Thymus (tissue), 11 donors: Measurements from ENCODE around the gene CCDC150. TPM values are rescaled to one million over a fixed set of nuclear protein-coding genes. Genes with fewer than 3 reads are reported as not detected.
A peak's percentile ranks its signal among the peaks of the same experiment; 100 is the strongest.

Source experiments
- DNase-seq, 9 donors: peaks; one replicate each; pipeline ENCODE4 v3.0.0-alpha.2; 2013; ENCODE audit warnings: low spot score in 9 of 9, low read depth in 6 of 9, missing footprints in 1 of 9
- H3K27ac ChIP-seq, 2 donors: one replicate each; pipeline ENCODE4 v1.5.1; 2013; ENCODE audit warnings: control low read depth in 1 of 2, low read depth in 1 of 2, low read length in 1 of 2, mild to moderate bottlenecking in 1 of 2, moderate library complexity in 1 of 2
- H3K27me3 ChIP-seq, 2 donors: one replicate each; pipeline ENCODE4 v1.5.1; 2013; ENCODE audit warnings: low read length in 1 of 2; ENCODE audit not compliant: control insufficient read depth in 2 of 2, insufficient read depth in 1 of 2
- H3K36me3 ChIP-seq, 2 donors: one replicate each; pipeline ENCODE4 v1.5.1; 2013; ENCODE audit warnings: low read length in 1 of 2, mild to moderate bottlenecking in 1 of 2, moderate library complexity in 1 of 2; ENCODE audit not compliant: control insufficient read depth in 2 of 2, insufficient read depth in 2 of 2
- H3K4me1 ChIP-seq, 2 donors: one replicate each; pipeline ENCODE4 v1.5.1; 2013; ENCODE audit warnings: low read length in 2 of 2; ENCODE audit not compliant: control insufficient read depth in 2 of 2, insufficient read depth in 2 of 2
- H3K4me3 ChIP-seq, 2 donors: one replicate each; pipeline ENCODE4 v1.5.1; 2013; ENCODE audit warnings: low read length in 2 of 2, control low read depth in 1 of 2, mild to moderate bottlenecking in 1 of 2
- H3K9me3 ChIP-seq, 2 donors: one replicate each; pipeline ENCODE4 v1.5.1; 2013; ENCODE audit warnings: low read length in 1 of 2, mild to moderate bottlenecking in 1 of 2; ENCODE audit not compliant: control insufficient read depth in 2 of 2, insufficient read depth in 1 of 2
- WGBS: extraction: QIAGEN DNeasy Blood & Tissue Kit; methylation state at CpG from one replicate; pipeline ENCODE4 v1.1.7; 2013; 5-methylcytosine and 5-hydroxymethylcytosine counted together
- polyA plus RNA-seq: library from polyadenylated mRNA; stranded (reverse); fragments of 200-250 nt; gene quantifications from one replicate; pipeline ENCODE4 v1.2.3, GENCODE V29; 2013
- total RNA-seq: library from RNA; stranded (reverse); fragments of 120-200 nt; gene quantifications from one replicate; pipeline ENCODE4 v1.2.4, GENCODE V29; 2013
- donor health status: healthy.

CCDC150 gene
- total and polyA plus RNA-seq, 2 donors, result 3.0 to 8.6 TPM

GRCh38 chr2:196613302-196613701, 26.2 kb upstream of the CCDC150 start:
- DNase-seq, result no peak
- Histone ChIP-seq H3K4me1 (no peaks in the 10 kb centered on the region), H3K4me3 (no peak overlapping the region), H3K27ac (no peak overlapping the region), H3K9me3 (no peaks in the 10 kb centered on the region), H3K27me3 (no peaks in the 10 kb centered on the region), H3K36me3 (no peaks in the 10 kb centered on the region)
- 97% methylated on average over 2 of the region's 2 CpGs for WGBS

- Histone ChIP-seq H3K9me3 (no peaks in the 10 kb centered on the region), H3K4me3 (no peak overlapping the region), H3K27me3 (peaks cover 0 to 6% of the 10 kb centered on the region in 2 donors), H3K27ac (no peak overlapping the region), H3K36me3 (no peaks in the 10 kb centered on the region), H3K4me1 (no peaks in the 10 kb centered on the region)
- WGBS, result 91% methylated on average over 3 of the region's 3 CpGs
- peak in 1 of 9 donors; percentile 22 for DNase-seq
Observed at GRCh38 chr2:196617430-196617829, 22.1 kb upstream of the CCDC150 start.

- no peak for DNase-seq
- peaks cover 0 to 6% of the 10 kb centered on the region in 2 donors for H3K27me3 ChIP-seq
- WGBS, result 97% methylated on average over 4 of the region's 4 CpGs
- no peaks in the 10 kb centered on the region for H3K36me3 ChIP-seq
- H3K4me1 ChIP-seq, result no peaks in the 10 kb centered on the region
- H3K4me3 ChIP-seq, result no peak overlapping the region
- no peak overlapping the region for H3K27ac ChIP-seq
- no peaks in the 10 kb centered on the region for H3K9me3 ChIP-seq
Observed at GRCh38 chr2:196618661-196619060, 20.9 kb upstream of the CCDC150 start.

GRCh38 chr2:196630531-196630930, 9.0 kb upstream of the CCDC150 start:
- Histone ChIP-seq H3K9me3 (no peaks in the 10 kb centered on the region), H3K27me3 (no peaks in the 10 kb centered on the region), H3K36me3 (no peaks in the 10 kb centered on the region), H3K27ac (no peak overlapping the region), H3K4me1 (no peaks in the 10 kb centered on the region), H3K4me3 (no peak overlapping the region)
- over 99% methylated on average over 2 of the region's 2 CpGs for WGBS
- no peak for DNase-seq

GRCh38 chr2:196635156-196635555, 4.4 kb upstream of the CCDC150 start:
- no peaks in the 10 kb centered on the region for H3K36me3 ChIP-seq

GRCh38 chr2:196638765-196639164, 750 bp upstream of the CCDC150 start:
- DNase-seq, result no peak
- 95% methylated on average over 19 of the region's 19 CpGs for WGBS
- Histone ChIP-seq H3K27ac (no peak overlapping the region), H3K36me3 (no peaks in the 10 kb centered on the region), H3K27me3 (peaks cover 0 to 5% of the 10 kb centered on the region in 2 donors), H3K4me1 (peaks cover 14% of the 10 kb centered on the region in 2 donors), H3K4me3 (peak overlapping the region in 1 of 2 donors; percentile 63), H3K9me3 (peaks cover 0 to 6% of the 10 kb centered on the region in 2 donors)

More at GRCh38 chr2:196635156-196635555, 4.4 kb upstream of the CCDC150 start:
- H3K9me3 ChIP-seq, result peaks cover 0 to 6% of the 10 kb centered on the region in 2 donors
- no peak overlapping the region for H3K27ac ChIP-seq
- H3K4me3 ChIP-seq, result no peak overlapping the region
- H3K4me1 ChIP-seq, result peaks cover 8 to 9% of the 10 kb centered on the region in 2 donors
- peaks cover 0 to 5% of the 10 kb centered on the region in 2 donors for H3K27me3 ChIP-seq
- DNase-seq, result no peak
- WGBS, result 91% methylated on average over 2 of the region's 2 CpGs

GRCh38 chr2:196640031-196640548, 575 bp downstream of the CCDC150 start:
- 12% methylated on average over 12 of the region's 12 CpGs for WGBS
- H3K36me3 ChIP-seq, result no peaks in the 10 kb centered on the region
- H3K4me1 ChIP-seq, result peaks cover 14% of the 10 kb centered on the region in 2 donors
- H3K27ac ChIP-seq, result no peak overlapping the region
- peaks cover 0 to 5% of the 10 kb centered on the region in 2 donors for H3K27me3 ChIP-seq
- peak overlapping the region; percentile 61 to 63 for H3K4me3 ChIP-seq
- peak in 1 of 9 donors; percentile 3 for DNase-seq
- H3K9me3 ChIP-seq, result peaks cover 0 to 6% of the 10 kb centered on the region in 2 donors

- WGBS, result 100% methylated on average over 4 of the region's 4 CpGs
- peaks cover 2 to 20% of the 10 kb centered on the region in 2 donors for H3K9me3 ChIP-seq
- no peaks in the 10 kb centered on the region for H3K27me3 ChIP-seq
- no peak for DNase-seq
- H3K36me3 ChIP-seq, result no peaks in the 10 kb centered on the region
- H3K27ac ChIP-seq, result no peak overlapping the region
- H3K4me1 ChIP-seq, result no peaks in the 10 kb centered on the region
- H3K4me3 ChIP-seq, result no peak overlapping the region
Observed at GRCh38 chr2:196649202-196649601, 9.7 kb downstream of the CCDC150 start.

- H3K9me3 ChIP-seq, result peaks cover 2 to 20% of the 10 kb centered on the region in 2 donors
- no peaks in the 10 kb centered on the region for H3K27me3 ChIP-seq
- H3K36me3 ChIP-seq, result no peaks in the 10 kb centered on the region
- no peak overlapping the region for H3K4me3 ChIP-seq
- no peak for DNase-seq
- WGBS, result 75% methylated on average over 4 of the region's 4 CpGs
- H3K27ac ChIP-seq, result no peak overlapping the region
- no peaks in the 10 kb centered on the region for H3K4me1 ChIP-seq
Observed at GRCh38 chr2:196651387-196652094, 12.0 kb downstream of the CCDC150 start.
